ENCODE measurements around the gene CEP83. TPM values are rescaled to one million over a fixed set of nuclear protein-coding genes. Genes with fewer than 3 reads are reported as not detected.
"Not testable (repeated sequence)": the region's sequence is repeated elsewhere in the genome, so short reads cannot be mapped to it uniquely, and the experiment has no call there.

CEP83 gene
- total RNA-seq, 1 experiment from 2014 or later = 26.2 TPM

- DNase-seq (ENCODE audit: low spot score) (no peak), ATAC-seq (peak; percentile 54)
- Mint-ChIP-seq H3K4me1 (peaks cover 51% of the 10 kb centered on the region), H3K36me3 (peaks cover 59% of the 10 kb centered on the region), H3K27me3 (ENCODE audit: low read depth) (no peaks in the 10 kb centered on the region; the same call in 1 of the 2 replicates), H3K4me3 (no peak overlapping the region), H3K9me3 (peaks cover 54% of the 10 kb centered on the region), H3K27ac (peak overlapping the region; percentile 93)
- CTCF ChIA-PET = interaction anchor here (1.1 to 2.0 kb wide), 4 partner anchors 9 to 136 kb away, joined by 3 to 7 read pairs (median 6); no protein-coding TSS in a partner anchor
- TF ChIP-seq NFE2L1 (CRISPR knock-in tag; IDR thresholded peaks at IDR 0.05) = peak; percentile 29; the same call in 1 of the 2 replicates
- TF ChIP-seq NFYB (CRISPR knock-in tag; conservative IDR thresholded peaks at IDR 0.05; ENCODE audit: low read depth) = no peak
- POLR2A ChIA-PET = no interaction called here
Observed at GRCh38 chr12:94426049-94426448, 33.6 kb downstream of the CEP83 start.

GRCh38 chr12:94424830-94425229 is 34.8 kb downstream of the CEP83 start:
- H3K27ac Mint-ChIP-seq; ATAC-seq; CTCF ChIA-PET; POLR2A ChIA-PET; DNase-seq (ENCODE audit: low spot score); H3K27me3 Mint-ChIP-seq (ENCODE audit: low read depth): not testable (repeated sequence)
- Mint-ChIP-seq H3K4me1 (peaks cover 42% of the 10 kb centered on the region), H3K4me3 (0 out of 2 replicates have a peak overlapping the region, but pooled peaks have one; percentile 30), H3K9me3 (peaks cover 42% of the 10 kb centered on the region), H3K36me3 (peaks cover 48% of the 10 kb centered on the region)

- H3K27me3 Mint-ChIP-seq (ENCODE audit: low read depth) = no peaks in the 10 kb centered on the region; the same call in 1 of the 2 replicates
- TF ChIP-seq ZSCAN18 (CRISPR knock-in tag; IDR thresholded peaks at IDR 0.05) (no peak), ZNF138 (CRISPR knock-in tag; conservative IDR thresholded peaks at IDR 0.05) (no peak), ZNF263 (CRISPR knock-in tag; IDR thresholded peaks at IDR 0.05; ENCODE audit: low read depth) (no peak), TEAD1 (CRISPR knock-in tag; IDR thresholded peaks at IDR 0.05) (no peak), ZNF425 (CRISPR knock-in tag; conservative IDR thresholded peaks at IDR 0.05) (no peak)
- ATAC-seq (no peak), DNase-seq (ENCODE audit: low spot score) (no peak)
- H3K9me3 Mint-ChIP-seq = peaks cover 53% of the 10 kb centered on the region
- peaks cover 15% of the 10 kb centered on the region for H3K4me1 Mint-ChIP-seq
- no peak overlapping the region for H3K4me3 Mint-ChIP-seq
- CTCF ChIA-PET = no interaction called here
- POLR2A ChIA-PET = no interaction called here
- peaks cover 56% of the 10 kb centered on the region for H3K36me3 Mint-ChIP-seq
- no peak overlapping the region for H3K27ac Mint-ChIP-seq
Observed at GRCh38 chr12:94421868-94422740, 37.6 kb downstream of the CEP83 start.

- H3K36me3 Mint-ChIP-seq = peaks cover 38% of the 10 kb centered on the region
- ATAC-seq = no peak
- H3K4me3 Mint-ChIP-seq = no peak overlapping the region
- ChIA-PET POLR2A (no interaction called here), CTCF (no interaction called here)
- peaks cover 35% of the 10 kb centered on the region for H3K9me3 Mint-ChIP-seq
- no peak for DNase-seq (ENCODE audit: low spot score)
- no peak overlapping the region for H3K27ac Mint-ChIP-seq
- H3K27me3 Mint-ChIP-seq (ENCODE audit: low read depth) = no peaks in the 10 kb centered on the region; the same call in 1 of the 2 replicates
- H3K4me1 Mint-ChIP-seq = peaks cover 18% of the 10 kb centered on the region
- TF ChIP-seq GABPB1 (CRISPR knock-in tag; IDR thresholded peaks at IDR 0.05) (no peak), FOXP1 (CRISPR knock-in tag; IDR thresholded peaks at IDR 0.05; ENCODE audit: borderline replicate concordance) (no peak), MXD4 (CRISPR knock-in tag; IDR thresholded peaks at IDR 0.05; ENCODE audit: borderline replicate concordance) (no peak), STAT6 (CRISPR knock-in tag; conservative IDR thresholded peaks at IDR 0.05; ENCODE audit: low read depth) (no peak), ZNF512 (CRISPR knock-in tag; IDR thresholded peaks at IDR 0.05; ENCODE audit: borderline replicate concordance) (no peak), USF1 (CRISPR knock-in tag; IDR thresholded peaks at IDR 0.05) (no peak), ATF6 (CRISPR knock-in tag; IDR thresholded peaks at IDR 0.05) (no peak)
Observed at GRCh38 chr12:94418517-94418916, 41.1 kb downstream of the CEP83 start.
